HG03442 (cell line): Measurements from ENCODE around the gene ANTXRL.
A peak's percentile ranks its signal among the peaks of the same experiment; 100 is the strongest.
"Not testable (repeated sequence)": the region's sequence is repeated elsewhere in the genome, so short reads cannot be mapped to it uniquely, and the experiment has no call there.

Experiments used
- ATAC-seq: cut with Tn5 transposase; IDR thresholded peaks from one replicate; pipeline ENCODE4 v1.9.1; 2021; ENCODE audit warnings: mild to moderate bottlenecking, moderate library complexity; ENCODE audit not compliant: unreplicated experiment

ANTXRL gene

DNA sequence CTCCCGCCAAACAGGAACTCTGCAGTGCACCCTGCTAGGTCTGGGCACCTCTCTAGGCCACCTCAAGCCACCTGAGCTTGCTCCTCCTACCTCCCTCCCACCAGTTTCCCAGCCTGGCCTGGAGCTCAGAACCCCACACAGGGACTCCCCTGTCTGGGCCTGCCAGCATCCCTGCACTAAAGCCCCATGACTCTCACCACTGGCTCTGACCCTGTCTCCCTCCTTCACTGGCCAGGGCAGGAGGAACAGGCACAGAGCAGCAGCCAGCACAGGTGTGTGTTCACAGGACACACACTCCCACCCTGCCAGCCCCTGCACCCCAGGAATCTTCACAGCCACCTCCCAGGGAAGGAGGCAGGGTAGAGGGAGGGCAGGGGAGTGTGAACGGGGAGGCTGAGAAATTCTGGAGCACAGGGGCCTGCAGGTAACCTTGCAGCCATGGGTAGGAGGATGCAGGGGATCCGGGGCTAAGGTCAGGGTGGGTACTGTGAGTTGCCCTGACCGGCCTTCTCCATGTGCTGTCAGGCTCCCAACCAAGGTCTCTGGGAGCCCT is 13.9 kb upstream of the ANTXRL start:
- ATAC-seq: no peak

GRCh38 chr10:46273506-46274477 is 13.0 kb upstream of the ANTXRL start:
- ATAC-seq: no peak

- no peak for ATAC-seq
These were observed 9.0 kb upstream of the ANTXRL start for GRCh38 chr10:46277840-46278239.

- ATAC-seq: not testable (repeated sequence)
These were observed 4.4 kb upstream of the ANTXRL start for GRCh38 chr10:46282421-46282831.

GRCh38 chr10:46282842-46283574 is 3.8 kb upstream of the ANTXRL start:
- ATAC-seq: peak; percentile 30

- ATAC-seq: no peak
These were observed 3.1 kb upstream of the ANTXRL start for GRCh38 chr10:46283580-46284285.

GRCh38 chr10:46284286-46285229 is 2.2 kb upstream of the ANTXRL start:
- peak; percentile 93 for ATAC-seq

DNA sequence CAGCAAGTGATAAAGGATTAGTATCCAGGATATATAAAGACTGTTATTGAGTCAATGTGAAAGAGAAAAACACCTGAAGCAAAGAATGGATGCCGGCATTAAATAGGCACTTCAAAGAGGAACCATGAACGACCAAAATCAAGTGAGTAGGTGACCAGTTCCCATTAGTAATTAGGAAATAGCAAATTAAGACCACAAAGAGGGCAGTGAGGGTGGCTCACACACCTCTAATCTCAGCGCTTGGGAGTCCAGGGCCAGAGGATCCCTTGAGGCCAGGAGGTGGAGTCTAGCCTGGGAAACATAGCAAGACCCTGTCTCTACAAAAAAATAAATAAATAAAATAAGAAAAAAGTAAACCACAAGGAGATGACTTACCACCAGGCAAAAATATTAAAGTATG is 1.5 kb upstream of the ANTXRL start:
- ATAC-seq: no peak

- ATAC-seq: no peak
These were observed 704 bp upstream of the ANTXRL start for GRCh38 chr10:46285966-46286620.

DNA sequence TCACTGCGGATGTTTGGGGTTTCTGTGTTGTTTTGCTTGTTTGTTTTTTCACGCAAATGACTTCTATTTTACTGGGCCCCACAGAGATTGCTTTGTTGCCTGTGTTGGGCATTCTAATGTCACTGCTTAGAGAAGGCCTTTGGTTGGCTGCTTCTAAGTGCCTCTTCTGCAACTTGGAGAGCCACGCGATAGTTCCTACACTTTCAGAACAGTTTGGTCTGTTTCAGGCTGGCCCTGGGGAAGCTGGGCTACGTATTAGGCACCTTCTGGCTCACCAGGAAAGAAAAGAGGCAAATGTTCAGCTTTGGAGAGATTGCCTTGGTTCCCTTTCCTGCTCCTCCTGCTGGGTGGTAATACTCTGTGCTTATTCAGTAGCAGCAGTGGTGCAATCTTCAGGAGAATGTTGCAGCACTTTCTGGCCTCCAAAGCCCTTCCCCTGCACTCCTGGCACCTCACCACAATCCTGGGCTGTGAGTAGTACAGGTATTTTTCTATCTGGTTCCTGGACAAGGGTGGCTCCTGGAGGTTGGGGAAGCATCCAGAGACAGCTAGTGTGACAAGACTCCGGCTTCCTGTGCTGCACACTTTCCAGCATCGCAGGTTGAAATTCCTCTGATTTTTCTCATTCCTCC is 1.2 kb downstream of the ANTXRL start:
- ATAC-seq: no peak

DNA sequence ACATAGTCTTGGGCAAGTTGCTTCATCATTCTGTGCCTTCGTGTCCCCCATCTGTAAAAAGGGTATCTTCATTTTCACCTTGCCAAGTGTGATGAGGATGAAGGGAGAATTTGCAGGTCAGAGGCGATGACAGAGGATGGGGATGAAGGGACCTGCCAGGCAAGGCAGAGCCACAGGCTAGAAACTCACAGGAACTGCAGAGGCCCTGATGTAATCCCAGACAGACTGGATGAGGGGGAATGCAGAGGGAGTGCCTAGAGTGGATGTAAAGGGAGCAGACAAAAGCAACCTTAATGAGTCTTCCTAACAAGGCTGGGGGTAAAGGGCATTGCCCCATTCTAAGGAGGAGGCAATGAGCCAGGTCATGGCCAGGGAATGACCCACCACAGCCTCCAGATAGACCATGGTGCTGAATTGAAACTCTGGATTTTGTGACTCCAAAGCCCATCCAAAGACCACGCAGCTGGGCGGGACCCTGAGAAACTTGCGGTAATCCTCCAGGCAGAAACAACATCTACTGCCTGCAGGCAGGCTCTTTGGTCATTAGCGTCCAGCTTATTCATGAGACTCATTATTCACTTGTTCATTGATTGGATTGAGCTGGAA is 1.9 kb downstream of the ANTXRL start:
- ATAC-seq: no peak

DNA sequence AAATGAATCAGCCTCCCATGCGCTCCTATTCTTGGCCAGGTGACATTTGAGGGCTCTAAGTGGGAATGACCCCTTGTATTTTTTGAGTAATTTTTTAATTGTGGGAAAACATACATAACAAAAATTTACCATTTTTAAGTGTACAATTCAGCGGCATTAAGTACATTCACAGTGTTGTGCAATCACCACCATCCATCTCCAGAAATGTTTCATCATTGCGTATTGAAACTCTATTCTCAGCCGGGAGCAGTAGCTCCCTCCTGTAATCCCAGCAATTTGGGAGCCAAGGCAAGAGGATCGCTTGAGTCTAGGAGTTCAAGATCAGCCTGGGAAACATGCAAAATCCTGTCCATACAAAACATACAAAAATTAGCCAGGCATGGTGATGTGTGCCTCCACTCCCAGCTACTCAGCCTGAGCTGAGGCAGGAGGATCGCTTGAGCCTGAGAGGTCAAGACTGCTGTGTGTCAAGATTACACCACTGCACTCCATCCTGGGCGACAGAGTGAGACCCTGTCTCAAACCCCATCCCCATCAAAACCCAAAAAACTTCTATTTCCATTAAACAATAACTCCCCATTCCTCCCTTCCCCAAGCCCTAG is 2.5 kb downstream of the ANTXRL start:
- ATAC-seq: no peak

- ATAC-seq: no peak
These were observed 3.5 kb downstream of the ANTXRL start for GRCh38 chr10:46290101-46290886.

- no peak for ATAC-seq
These were observed 5.2 kb downstream of the ANTXRL start for GRCh38 chr10:46291817-46292572.

DNA sequence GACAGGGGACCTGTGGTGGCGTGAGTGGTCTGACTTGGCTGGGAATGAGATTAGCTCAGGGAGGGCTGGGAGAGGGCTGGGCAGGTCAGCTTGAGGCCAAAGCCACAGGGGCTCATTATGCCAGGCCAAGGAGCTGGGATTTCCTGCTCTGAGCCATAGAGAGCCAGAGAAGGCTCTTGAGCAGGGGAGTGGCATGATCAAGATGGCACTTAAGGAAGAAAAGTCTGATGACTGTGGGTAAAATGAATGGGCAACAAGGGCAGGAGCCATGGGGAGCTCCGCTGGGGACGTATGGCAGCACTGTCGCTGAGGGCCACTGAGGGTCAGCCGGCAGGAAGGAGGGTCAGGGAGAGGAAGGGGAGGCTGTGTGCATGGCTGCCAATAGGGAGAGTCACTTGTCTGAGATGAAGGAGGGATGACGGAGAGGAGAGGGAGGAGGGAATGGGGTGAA is 5.8 kb downstream of the ANTXRL start:
- ATAC-seq: no peak

DNA sequence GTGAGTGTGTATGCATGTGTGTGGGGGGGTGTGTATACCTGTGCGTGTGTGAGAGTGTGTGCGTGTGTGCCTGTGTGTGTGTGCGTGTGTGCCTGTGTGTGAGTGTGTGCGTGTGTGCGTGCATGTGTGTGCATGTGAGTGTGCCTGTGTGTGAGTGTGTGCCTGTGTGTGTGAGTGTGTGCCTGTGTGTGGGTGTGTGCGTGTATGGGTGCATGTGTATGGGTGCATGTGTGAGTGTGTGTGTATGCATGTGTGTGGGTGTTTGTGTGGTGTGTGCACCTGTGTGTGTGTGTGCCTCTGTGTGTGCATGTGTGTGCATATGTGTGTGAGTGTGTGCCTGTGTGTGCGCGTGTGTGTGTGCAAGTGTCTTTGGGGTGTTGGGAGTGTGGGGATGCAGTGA is 6.4 kb downstream of the ANTXRL start:
- ATAC-seq: no peak
